Type B pancreatic cell (in vitro differentiated cells): ENCODE data around the gene TOR1AIP1. TPM values are rescaled to one million over a fixed set of nuclear protein-coding genes. Genes with fewer than 3 reads are reported as not detected.

Experiments used
- DNase-seq: peaks from one replicate; pipeline ENCODE4 v3.0.0; 2021; ENCODE audit warnings: mixed read lengths; ENCODE audit not compliant: unreplicated experiment; ENCODE audit errors: extremely low spot score
- H3K27ac Mint-ChIP-seq: 2 replicates; pipeline ENCODE4 v1.8.0; 2021; ENCODE audit warnings: mild to moderate bottlenecking, mixed read lengths
- H3K27me3 Mint-ChIP-seq: 2 replicates; pipeline ENCODE4 v1.8.0; 2021; ENCODE audit warnings: mixed read lengths
- H3K36me3 Mint-ChIP-seq: 2 replicates; pipeline ENCODE4 v1.8.0; 2021; ENCODE audit warnings: mixed read lengths
- H3K4me1 Mint-ChIP-seq: one replicate; pipeline ENCODE4 v1.8.0; 2021; ENCODE audit warnings: mixed read lengths; ENCODE audit not compliant: unreplicated experiment
- H3K4me3 Mint-ChIP-seq: 2 replicates; pipeline ENCODE4 v1.8.0; 2021; ENCODE audit warnings: mild to moderate bottlenecking, mixed read lengths
- H3K9me3 Mint-ChIP-seq: 2 replicates; pipeline ENCODE4 v1.8.0; 2021; ENCODE audit warnings: mixed read lengths
- CTCF ChIP-seq: fragments of 200-600 bp; sonication (generic); conservative IDR thresholded peaks from 2 replicates; pipeline ENCODE4 v1.5.0; 2021; ENCODE audit warnings: antibody characterized with exemption, mild to moderate bottlenecking
- total RNA-seq: library from RNA; stranded (reverse); gene quantifications from 2 replicates; pipeline ENCODE4 v1.2.1, GENCODE V29; 2021; ENCODE audit warnings: low replicate concordance

TOR1AIP1 gene
- total RNA-seq, 1 donor from 2014 or later = 22.7 TPM

DNA sequence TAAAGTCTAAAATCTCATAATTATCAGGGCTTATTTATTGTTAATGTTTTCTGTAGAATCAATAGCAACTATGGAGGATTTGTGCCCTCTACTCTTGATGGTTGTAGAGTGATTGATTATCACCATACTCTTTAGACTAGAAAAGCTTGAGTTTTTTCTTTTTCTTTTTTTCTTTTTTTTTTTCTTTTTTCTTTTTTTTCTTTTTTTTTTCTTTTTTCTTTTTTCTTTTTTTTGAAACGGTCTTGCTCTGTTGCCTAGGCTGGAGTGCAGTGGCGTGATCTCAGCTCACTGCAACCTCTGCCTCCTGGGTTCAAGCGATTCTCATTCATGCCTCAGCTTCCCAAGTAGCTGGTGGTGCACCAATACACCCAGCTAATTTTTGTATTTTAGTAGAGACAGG is 29.7 kb downstream of the TOR1AIP1 start:
- no peaks in the 10 kb centered on the region for H3K4me1 Mint-ChIP-seq
- peaks cover 18% of the 10 kb centered on the region for H3K36me3 Mint-ChIP-seq
- H3K4me3 Mint-ChIP-seq = no peak overlapping the region
- H3K9me3 Mint-ChIP-seq = no peaks in the 10 kb centered on the region
- no peak overlapping the region for H3K27ac Mint-ChIP-seq
- no peaks in the 10 kb centered on the region for H3K27me3 Mint-ChIP-seq
- DNase-seq = no peak
- no peak for TF ChIP-seq CTCF

DNA sequence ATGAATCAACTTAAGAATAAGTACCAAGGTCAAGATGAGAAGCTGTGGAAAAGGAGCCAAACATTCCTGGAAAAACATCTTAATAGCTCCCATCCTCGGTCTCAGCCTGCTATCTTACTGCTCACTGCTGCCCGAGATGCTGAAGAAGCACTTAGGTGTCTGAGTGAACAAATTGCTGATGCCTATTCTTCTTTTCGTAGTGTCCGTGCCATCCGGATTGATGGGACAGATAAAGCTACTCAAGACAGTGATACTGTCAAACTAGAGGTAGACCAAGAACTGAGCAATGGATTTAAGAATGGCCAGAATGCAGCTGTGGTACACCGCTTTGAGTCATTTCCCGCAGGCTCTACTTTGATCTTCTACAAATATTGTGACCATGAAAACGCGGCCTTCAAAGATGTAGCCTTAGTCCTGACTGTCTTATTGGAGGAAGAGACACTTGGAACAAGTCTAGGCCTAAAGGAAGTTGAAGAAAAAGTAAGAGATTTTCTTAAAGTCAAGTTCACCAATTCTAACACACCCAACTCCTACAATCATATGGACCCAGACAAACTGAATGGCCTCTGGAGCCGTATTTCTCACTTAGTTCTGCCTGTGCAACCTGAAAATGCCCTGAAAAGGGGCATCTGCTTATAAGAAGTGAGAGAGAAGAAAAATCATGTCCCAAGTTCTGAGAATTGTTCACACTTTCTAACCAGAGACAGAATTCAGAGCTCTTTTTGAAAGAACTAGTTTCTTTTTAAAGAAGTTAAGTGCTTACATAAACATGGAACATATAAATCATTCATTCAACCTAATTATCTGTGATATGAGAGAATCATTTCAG is 35.7 kb downstream of the TOR1AIP1 start:
- Mint-ChIP-seq H3K9me3 (no peaks in the 10 kb centered on the region), H3K36me3 (peaks cover 21% of the 10 kb centered on the region), H3K4me3 (no peak overlapping the region), H3K27ac (no peak overlapping the region), H3K27me3 (no peaks in the 10 kb centered on the region), H3K4me1 (peaks cover 10% of the 10 kb centered on the region)
- no peak for DNase-seq
- no peak for TF ChIP-seq CTCF

GRCh38 chr1:179921472-179921871 is 39.4 kb downstream of the TOR1AIP1 start:
- no peak for TF ChIP-seq CTCF
- H3K27me3 Mint-ChIP-seq = no peaks in the 10 kb centered on the region
- H3K36me3 Mint-ChIP-seq = peaks cover 21% of the 10 kb centered on the region
- no peak overlapping the region for H3K27ac Mint-ChIP-seq
- no peaks in the 10 kb centered on the region for H3K9me3 Mint-ChIP-seq
- H3K4me3 Mint-ChIP-seq = no peak overlapping the region
- peaks cover 10% of the 10 kb centered on the region for H3K4me1 Mint-ChIP-seq
- DNase-seq = no peak

DNA sequence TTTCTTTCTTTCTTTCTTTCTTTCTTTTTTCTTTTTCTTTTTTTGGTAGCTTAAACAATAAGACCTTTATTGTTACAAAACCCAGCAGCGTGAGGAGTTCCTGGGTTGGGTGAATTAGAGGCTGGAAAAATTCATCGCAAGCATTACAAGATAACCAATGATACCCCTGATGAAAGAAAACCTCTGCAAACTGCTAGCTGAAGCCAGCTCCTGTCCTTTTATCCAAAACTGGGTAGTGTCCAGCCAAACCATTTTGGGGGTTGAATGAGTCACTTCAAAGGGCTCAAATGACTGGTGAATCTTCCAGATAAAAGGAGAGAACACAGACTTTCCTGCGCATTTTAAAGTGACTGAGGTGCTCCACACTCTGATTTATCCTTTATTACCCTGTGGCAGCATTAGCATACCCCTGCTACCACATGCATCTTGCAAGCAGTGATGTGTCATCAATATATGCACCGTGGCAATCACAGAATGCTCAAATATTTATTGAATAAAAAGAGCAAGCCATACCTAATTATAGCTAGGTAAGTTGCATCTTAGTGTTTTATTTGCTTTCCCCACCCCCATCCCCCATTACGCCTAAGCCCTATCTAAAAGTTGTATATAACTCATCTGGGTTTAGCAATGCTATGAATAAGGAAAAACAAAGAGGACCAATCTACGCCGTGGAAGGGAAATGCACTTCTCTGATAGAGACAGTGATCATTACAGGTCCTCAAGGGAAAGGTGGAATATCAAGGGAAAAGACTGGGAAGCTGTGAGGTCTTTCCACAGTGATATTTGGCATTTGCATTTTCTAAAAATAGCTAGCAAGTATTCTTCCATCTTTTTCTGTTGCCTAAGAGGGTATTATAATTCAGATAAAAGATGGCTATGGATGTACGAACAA is 40.1 kb downstream of the TOR1AIP1 start:
- H3K9me3 Mint-ChIP-seq = no peaks in the 10 kb centered on the region
- no peaks in the 10 kb centered on the region for H3K27me3 Mint-ChIP-seq
- no peak for TF ChIP-seq CTCF
- no peak for DNase-seq
- no peak overlapping the region for H3K27ac Mint-ChIP-seq
- H3K36me3 Mint-ChIP-seq = peaks cover 20% of the 10 kb centered on the region
- H3K4me1 Mint-ChIP-seq = peaks cover 10% of the 10 kb centered on the region
- no peak overlapping the region for H3K4me3 Mint-ChIP-seq

GRCh38 chr1:179923029-179923428 is 40.9 kb downstream of the TOR1AIP1 start:
- Mint-ChIP-seq H3K36me3 (peaks cover 13% of the 10 kb centered on the region), H3K4me3 (no peak overlapping the region), H3K4me1 (peaks cover 10% of the 10 kb centered on the region), H3K9me3 (no peaks in the 10 kb centered on the region), H3K27ac (no peak overlapping the region), H3K27me3 (no peaks in the 10 kb centered on the region)
- no peak for TF ChIP-seq CTCF
- no peak for DNase-seq
